MM.1S (cell line): Measurements from ENCODE around the gene MEIS2.

ENCODE experiments used
- DNase-seq: peaks from one replicate; pipeline ENCODE4 v3.0.0-alpha.2; 2015
- H2AFZ ChIP-seq: fragments of 300-600 bp; sonication (generic); 2 replicates; pipeline ENCODE4 v1.6.0; 2016; ENCODE audit warnings: antibody characterized with exemption, low read length
- H3F3A ChIP-seq: fragments of 300-600 bp; sonication (generic); 2 replicates; pipeline ENCODE4 v1.6.1; 2016; ENCODE audit warnings: mild to moderate bottlenecking, antibody characterized with exemption, low read length, moderate library complexity, mixed read lengths; ENCODE audit not compliant: insufficient read depth
- H3K27ac ChIP-seq: fragments of 300-600 bp; sonication (generic); 2 replicates; pipeline ENCODE4 v1.5.1; 2016; ENCODE audit warnings: mild to moderate bottlenecking, low read length
- H3K27me3 ChIP-seq: fragments of 300-600 bp; sonication (generic); replicated peaks from 2 replicates; pipeline ENCODE4 v1.6.0; 2016; ENCODE audit warnings: low read length; ENCODE audit not compliant: insufficient read depth
- H3K36me3 ChIP-seq: fragments of 300-600 bp; sonication (generic); replicated peaks from 2 replicates; pipeline ENCODE4 v1.6.1; 2016; ENCODE audit warnings: mild to moderate bottlenecking, low read length, mixed read lengths; ENCODE audit not compliant: insufficient read depth
- H3K4me1 ChIP-seq: fragments of 300-600 bp; sonication (generic); 2 replicates; pipeline ENCODE4 v1.6.1; 2016; ENCODE audit warnings: low read length, mixed read lengths
- H3K4me2 ChIP-seq: fragments of 300-600 bp; sonication (generic); 2 replicates; pipeline ENCODE4 v1.6.0; 2016; ENCODE audit warnings: low read depth, low read length
- H3K4me3 ChIP-seq: fragments of 300-600 bp; sonication (generic); 2 replicates; pipeline ENCODE4 v1.5.1; 2016; ENCODE audit warnings: low read length, mixed read lengths
- H3K79me2 ChIP-seq: fragments of 300-600 bp; sonication (generic); 2 replicates; pipeline ENCODE4 v1.6.1; 2016; ENCODE audit warnings: mixed run types, low read length, mixed read lengths
- H3K9ac ChIP-seq: fragments of 300-600 bp; sonication (generic); 2 replicates; pipeline ENCODE4 v1.6.1; 2016; ENCODE audit warnings: low read length, mixed read lengths
- H3K9me2 ChIP-seq: fragments of 300-600 bp; sonication (generic); replicated peaks from 2 replicates; pipeline ENCODE4 v1.6.1; 2016; ENCODE audit warnings: mild to moderate bottlenecking, low read length, mixed read lengths; ENCODE audit not compliant: insufficient read depth
- H3K9me3 ChIP-seq: fragments of 300-600 bp; sonication (generic); replicated peaks from 2 replicates; pipeline ENCODE4 v1.6.1; 2016; ENCODE audit warnings: mild to moderate bottlenecking, low read length, mixed read lengths; ENCODE audit not compliant: insufficient read depth
- H4K20me1 ChIP-seq: fragments of 300-600 bp; sonication (generic); 2 replicates; pipeline ENCODE4 v1.6.1; 2016; ENCODE audit warnings: mild to moderate bottlenecking, low read length, moderate library complexity, mixed read lengths; ENCODE audit not compliant: insufficient read depth
- CTCF ChIP-seq: fragments of 300-600 bp; sonication (generic); IDR thresholded peaks from 2 replicates; pipeline ENCODE4 v1.5.1; 2016; ENCODE audit warnings: antibody characterized with exemption, low read length, mixed read lengths
- EZH2 ChIP-seq: fragments of 300-600 bp; sonication (generic); optimal IDR thresholded peaks from 2 replicates; pipeline ENCODE3; 2017; ENCODE audit warnings: low read depth, mild to moderate bottlenecking, antibody characterized with exemption, low read length, mixed read lengths
- EZH2phosphoT487 ChIP-seq: fragments of 300-600 bp; sonication (generic); IDR thresholded peaks from 2 replicates; pipeline ENCODE4 v1.6.1; 2018; ENCODE audit warnings: antibody characterized with exemption, low read length

MEIS2 gene

GRCh38 chr15:37100109-37100965 lies at the start of gene MEIS2:
MEIS2 (minus strand) TSS chr15:37100549; CDS start chr15:37099466, 1,083 bp downstream.
- Histone ChIP-seq H3K27ac (peak within 1 kb of the TSS; percentile 77), H2AFZ (peak within 1 kb of the TSS; percentile 92), H3K36me3 (no peaks in the 10 kb centered on the region), H3K9me3 (no peaks in the 10 kb centered on the region), H3K4me3 (peak within 1 kb of the TSS; percentile 67), H3F3A (peaks cover 15% of the 10 kb centered on the region; the same call in 1 of the 2 replicates), H3K4me2 (peak within 1 kb of the TSS; percentile 96), H3K9ac (peak within 1 kb of the TSS; percentile 73), H4K20me1 (no peaks in the 10 kb centered on the region), H3K27me3 (no peaks in the 10 kb centered on the region), H3K79me2 (no peaks in the 10 kb centered on the region), H3K4me1 (no peaks in the 10 kb centered on the region), H3K9me2 (no peaks in the 10 kb centered on the region)
- DNase-seq: peak; percentile 79
- TF ChIP-seq CTCF (no peak), EZH2 (no peak), EZH2phosphoT487 (no peak)

GRCh38 chr15:37149146-37149545 lies 48.8 kb upstream of the MEIS2 start:
- Histone ChIP-seq H3K9ac (no peak overlapping the region), H3K9me2 (no peaks in the 10 kb centered on the region), H3F3A (no peaks in the 10 kb centered on the region), H3K36me3 (no peaks in the 10 kb centered on the region), H3K27me3 (no peaks in the 10 kb centered on the region), H3K79me2 (no peaks in the 10 kb centered on the region), H3K4me2 (no peak overlapping the region), H3K9me3 (no peaks in the 10 kb centered on the region), H3K27ac (no peak overlapping the region), H4K20me1 (no peaks in the 10 kb centered on the region), H3K4me3 (no peak overlapping the region), H2AFZ (no peak overlapping the region), H3K4me1 (no peaks in the 10 kb centered on the region)
- no peak for DNase-seq
- TF ChIP-seq CTCF (no peak), EZH2 (no peak), EZH2phosphoT487 (no peak)

GRCh38 chr15:37148714-37149113 lies 48.4 kb upstream of the MEIS2 start:
- H3K4me3 ChIP-seq: no peak overlapping the region
- H3K4me2 ChIP-seq: no peak overlapping the region
- no peaks in the 10 kb centered on the region for H3K9me2 ChIP-seq
- TF ChIP-seq EZH2phosphoT487 (no peak), CTCF (no peak)
- H2AFZ ChIP-seq: no peak overlapping the region
- no peak overlapping the region for H3K27ac ChIP-seq
- no peaks in the 10 kb centered on the region for H3K36me3 ChIP-seq
- H3K4me1 ChIP-seq: no peaks in the 10 kb centered on the region
- no peaks in the 10 kb centered on the region for H3K27me3 ChIP-seq
- no peaks in the 10 kb centered on the region for H3K9me3 ChIP-seq
- no peak overlapping the region for H3K9ac ChIP-seq
- no peaks in the 10 kb centered on the region for H3K79me2 ChIP-seq
- no peaks in the 10 kb centered on the region for H4K20me1 ChIP-seq
- no peak for DNase-seq
- no peaks in the 10 kb centered on the region for H3F3A ChIP-seq
